A673 (cell line): Measurements from ENCODE around the gene SIGLEC6.

ENCODE experiments used
- EZH2 ChIP-seq: fragments of 200-600 bp; sonication (generic); IDR thresholded peaks from 2 replicates; pipeline ENCODE4 v1.6.1; 2017; ENCODE audit warnings: borderline replicate concordance, low read depth, mild to moderate bottlenecking, mixed read lengths, antibody characterized with exemption, low read length; ENCODE audit not compliant: poor library complexity, severe bottlenecking
- TF ChIP-seq, protein P1 (sequence below): fragments of 300-800, 200-600 bp; sonication (generic); conservative IDR thresholded peaks from 2 replicates; pipeline ENCODE4 v1.5.1; 2017; ENCODE audit warnings: low read depth, mild to moderate bottlenecking, antibody characterized with exemption, low read length, moderate library complexity, mixed read lengths

DNA sequence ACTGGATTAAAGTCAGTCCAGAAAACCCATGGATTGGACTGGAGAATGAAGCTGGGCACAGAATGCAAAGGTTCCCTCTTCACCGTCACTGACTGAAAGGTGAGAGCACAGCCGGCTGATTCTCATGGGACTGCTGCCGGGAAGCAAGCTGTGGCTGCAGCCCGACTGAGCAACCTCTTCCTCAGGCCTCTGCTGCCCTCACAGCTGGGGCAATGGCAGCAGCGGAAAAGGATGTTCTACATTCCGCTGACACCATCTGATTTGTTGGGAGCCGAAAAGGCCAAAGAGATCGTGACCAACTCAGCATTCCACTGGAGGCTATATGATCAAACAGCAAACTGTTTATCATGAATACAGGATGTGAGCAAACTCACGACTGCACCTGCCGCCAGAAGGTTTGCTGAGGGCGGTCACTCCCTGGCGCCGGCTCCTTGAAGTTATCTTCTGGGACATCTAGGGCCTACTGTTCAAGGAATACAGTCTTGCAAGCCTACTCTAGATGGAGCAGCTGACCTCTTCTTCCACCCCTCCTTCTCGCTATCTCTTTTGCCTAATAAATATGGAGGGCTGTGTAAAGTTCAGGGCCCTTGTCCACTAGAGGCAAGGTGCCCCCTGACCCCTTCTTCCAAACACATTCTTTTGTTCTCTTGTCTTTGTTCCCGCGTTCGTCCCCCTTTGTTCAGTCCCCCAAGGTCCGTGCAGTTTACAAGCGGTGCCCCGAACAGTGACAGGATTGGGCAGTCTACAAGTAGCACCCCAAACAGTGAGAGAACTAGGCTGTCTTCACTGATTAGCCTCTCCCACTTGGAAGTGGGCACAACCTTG is 19.6 kb upstream of the SIGLEC6 start:
- TF ChIP-seq, protein P1, sequence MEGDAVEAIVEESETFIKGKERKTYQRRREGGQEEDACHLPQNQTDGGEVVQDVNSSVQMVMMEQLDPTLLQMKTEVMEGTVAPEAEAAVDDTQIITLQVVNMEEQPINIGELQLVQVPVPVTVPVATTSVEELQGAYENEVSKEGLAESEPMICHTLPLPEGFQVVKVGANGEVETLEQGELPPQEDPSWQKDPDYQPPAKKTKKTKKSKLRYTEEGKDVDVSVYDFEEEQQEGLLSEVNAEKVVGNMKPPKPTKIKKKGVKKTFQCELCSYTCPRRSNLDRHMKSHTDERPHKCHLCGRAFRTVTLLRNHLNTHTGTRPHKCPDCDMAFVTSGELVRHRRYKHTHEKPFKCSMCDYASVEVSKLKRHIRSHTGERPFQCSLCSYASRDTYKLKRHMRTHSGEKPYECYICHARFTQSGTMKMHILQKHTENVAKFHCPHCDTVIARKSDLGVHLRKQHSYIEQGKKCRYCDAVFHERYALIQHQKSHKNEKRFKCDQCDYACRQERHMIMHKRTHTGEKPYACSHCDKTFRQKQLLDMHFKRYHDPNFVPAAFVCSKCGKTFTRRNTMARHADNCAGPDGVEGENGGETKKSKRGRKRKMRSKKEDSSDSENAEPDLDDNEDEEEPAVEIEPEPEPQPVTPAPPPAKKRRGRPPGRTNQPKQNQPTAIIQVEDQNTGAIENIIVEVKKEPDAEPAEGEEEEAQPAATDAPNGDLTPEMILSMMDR: no peak
- no peak for TF ChIP-seq EZH2
